DOHH2 (cell line): ENCODE measurements around the gene IER2.

Source experiments
- H3F3A ChIP-seq: fragments of 200-600 bp; sonication (generic), shearing (Covaris generic); 2 replicates; pipeline ENCODE4 v1.6.0; 2016; ENCODE audit warnings: antibody characterized with exemption, mild to moderate bottlenecking; ENCODE audit not compliant: control insufficient read depth, insufficient read depth
- H3K27ac ChIP-seq: fragments of 200-600 bp; sonication (generic); 2 replicates; pipeline ENCODE4 v1.5.1; 2014; ENCODE audit warnings: low read depth, mild to moderate bottlenecking, low read length, moderate library complexity
- H3K27me3 ChIP-seq: fragments of 200-600 bp; sonication (generic); 2 replicates; pipeline ENCODE4 v1.6.1; 2014; ENCODE audit warnings: mild to moderate bottlenecking, low read length, mixed read lengths; ENCODE audit not compliant: control insufficient read depth
- H3K36me3 ChIP-seq: fragments of 200-600 bp; sonication (generic); 2 replicates; pipeline ENCODE4 v1.6.1; 2014; ENCODE audit warnings: mild to moderate bottlenecking, low read length, moderate library complexity, mixed read lengths; ENCODE audit not compliant: control insufficient read depth
- H3K4me1 ChIP-seq: fragments of 200-600 bp; sonication (generic); 2 replicates; pipeline ENCODE4 v1.6.1; 2014; ENCODE audit warnings: mild to moderate bottlenecking, low read length, mixed read lengths; ENCODE audit not compliant: control insufficient read depth
- H3K4me2 ChIP-seq: fragments of 200-600 bp; sonication (generic); 2 replicates; pipeline ENCODE4 v1.6.0; 2014; ENCODE audit warnings: mild to moderate bottlenecking, low read length, moderate library complexity
- H3K4me3 ChIP-seq: fragments of 200-600 bp; sonication (generic); 2 replicates; pipeline ENCODE4 v1.5.1; 2014; ENCODE audit warnings: mild to moderate bottlenecking, low read length, mixed read lengths
- H3K79me2 ChIP-seq: fragments of 200-600 bp; sonication (generic); 2 replicates; pipeline ENCODE4 v1.6.1; 2014; ENCODE audit warnings: mild to moderate bottlenecking, low read length, mixed read lengths; ENCODE audit not compliant: control insufficient read depth
- H3K9me2 ChIP-seq: fragments of 200-600 bp; sonication (generic); replicated peaks from 2 replicates; pipeline ENCODE4 v1.6.1; 2014; ENCODE audit warnings: mild to moderate bottlenecking, low read length, mixed read lengths; ENCODE audit not compliant: control insufficient read depth
- H3K9me3 ChIP-seq: fragments of 200-600 bp; sonication (generic); 2 replicates; pipeline ENCODE4 v1.6.1; 2014; ENCODE audit warnings: antibody characterized with exemption, low read length, mixed read lengths; ENCODE audit not compliant: control insufficient read depth, insufficient read depth
- H4K20me1 ChIP-seq: fragments of 200-600 bp; sonication (generic); 2 replicates; pipeline ENCODE4 v1.6.0; 2014; ENCODE audit warnings: low read depth, mild to moderate bottlenecking, antibody characterized with exemption, low read length, moderate library complexity; ENCODE audit not compliant: control insufficient read depth, insufficient read depth
- EZH2phosphoT487 ChIP-seq: fragments of 200-600 bp; sonication (generic); IDR thresholded peaks from 2 replicates; pipeline ENCODE4 v1.6.1; 2017; ENCODE audit warnings: borderline replicate concordance, mild to moderate bottlenecking, antibody characterized with exemption, low read length, moderate library complexity, mixed read lengths
- TF ChIP-seq, protein P1 (sequence below): fragments of 200-600 bp; sonication (generic); IDR thresholded peaks from one replicate; pipeline ENCODE4 v1.5.1; 2014; ENCODE audit warnings: antibody characterized with exemption, mild to moderate bottlenecking, low read depth, low read length; ENCODE audit not compliant: poor library complexity, severe bottlenecking

The IER2 gene

DNA sequence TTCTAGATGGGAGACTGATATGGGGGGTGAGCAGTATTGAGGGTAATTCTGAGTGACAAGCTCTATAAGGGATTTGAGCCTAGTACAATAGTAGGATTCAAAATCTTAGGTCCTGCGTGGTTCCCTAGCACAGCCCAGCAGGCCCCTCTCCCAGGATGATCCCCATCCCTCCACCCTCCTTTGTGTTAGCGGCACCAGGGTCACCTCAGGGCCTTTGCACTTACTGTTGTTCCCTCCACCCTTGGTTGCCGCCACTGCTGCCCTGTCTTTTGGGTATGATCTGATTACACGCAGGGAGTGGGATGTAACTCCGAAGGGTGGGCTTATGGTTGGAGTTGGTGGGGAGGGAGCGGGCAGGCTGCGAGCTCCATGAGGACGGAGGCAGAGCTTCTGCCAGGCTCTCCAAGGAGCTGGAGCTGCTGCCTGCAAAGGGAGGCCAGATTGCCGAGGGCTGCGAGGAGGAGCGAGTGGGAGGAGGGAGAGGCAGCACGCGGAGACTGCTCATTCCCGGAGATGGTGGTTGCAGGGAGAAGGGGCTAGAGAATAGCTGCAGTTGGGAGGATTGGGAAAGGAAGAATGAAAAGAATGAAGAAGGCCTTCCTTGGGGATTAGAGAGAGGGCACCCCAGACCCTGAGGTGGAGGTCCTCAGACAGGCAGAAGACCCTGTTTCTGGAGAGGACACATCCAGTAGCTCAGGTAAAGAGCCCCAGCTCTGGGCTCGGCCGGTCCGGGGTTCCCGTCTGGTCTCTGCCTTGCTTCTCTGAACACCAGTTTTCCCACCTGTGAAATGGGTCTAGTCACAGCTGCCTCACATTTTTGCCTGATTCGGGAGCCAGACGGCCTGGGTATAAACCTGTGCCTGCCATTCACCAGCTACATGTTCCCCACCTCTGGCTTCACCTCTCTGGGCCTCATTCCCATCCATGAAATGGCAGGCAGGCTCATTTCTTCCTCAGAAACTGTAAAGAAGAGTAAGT, 26.9 kb upstream of the IER2 start:
- H3K4me1 ChIP-seq = peaks cover 16% of the 10 kb centered on the region

DNA sequence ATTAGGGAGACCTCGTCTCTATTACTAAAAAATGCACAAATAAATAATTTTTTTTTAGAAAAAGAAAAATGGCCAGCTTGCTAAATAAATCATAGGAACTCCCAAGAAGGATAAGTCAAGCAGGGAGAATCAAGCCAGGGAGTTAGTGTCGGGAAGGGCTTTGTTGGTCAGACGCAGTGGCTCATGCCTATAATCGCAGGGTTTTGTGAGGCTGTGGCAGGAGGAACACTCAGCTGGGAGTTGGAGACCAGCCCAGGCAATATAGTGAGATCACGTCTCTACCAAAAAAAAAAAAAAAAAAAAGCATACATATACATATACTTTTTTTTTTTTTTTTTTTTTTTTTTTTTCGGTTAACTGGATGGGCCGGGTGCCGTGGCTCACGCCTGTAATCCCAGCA, 23.2 kb upstream of the IER2 start:
- Histone ChIP-seq H3K4me2 (no peak overlapping the region), H4K20me1 (peaks cover 18% of the 10 kb centered on the region), H3F3A (no peaks in the 10 kb centered on the region), H3K27me3 (no peaks in the 10 kb centered on the region), H3K4me1 (no peaks in the 10 kb centered on the region), H3K36me3 (peaks cover 24% of the 10 kb centered on the region), H3K9me2 (no peaks in the 10 kb centered on the region), H3K9me3 (no peaks in the 10 kb centered on the region), H3K27ac (no peak overlapping the region), H3K4me3 (no peak overlapping the region), H3K79me2 (peaks cover 96% of the 10 kb centered on the region)
- TF ChIP-seq, protein P1, sequence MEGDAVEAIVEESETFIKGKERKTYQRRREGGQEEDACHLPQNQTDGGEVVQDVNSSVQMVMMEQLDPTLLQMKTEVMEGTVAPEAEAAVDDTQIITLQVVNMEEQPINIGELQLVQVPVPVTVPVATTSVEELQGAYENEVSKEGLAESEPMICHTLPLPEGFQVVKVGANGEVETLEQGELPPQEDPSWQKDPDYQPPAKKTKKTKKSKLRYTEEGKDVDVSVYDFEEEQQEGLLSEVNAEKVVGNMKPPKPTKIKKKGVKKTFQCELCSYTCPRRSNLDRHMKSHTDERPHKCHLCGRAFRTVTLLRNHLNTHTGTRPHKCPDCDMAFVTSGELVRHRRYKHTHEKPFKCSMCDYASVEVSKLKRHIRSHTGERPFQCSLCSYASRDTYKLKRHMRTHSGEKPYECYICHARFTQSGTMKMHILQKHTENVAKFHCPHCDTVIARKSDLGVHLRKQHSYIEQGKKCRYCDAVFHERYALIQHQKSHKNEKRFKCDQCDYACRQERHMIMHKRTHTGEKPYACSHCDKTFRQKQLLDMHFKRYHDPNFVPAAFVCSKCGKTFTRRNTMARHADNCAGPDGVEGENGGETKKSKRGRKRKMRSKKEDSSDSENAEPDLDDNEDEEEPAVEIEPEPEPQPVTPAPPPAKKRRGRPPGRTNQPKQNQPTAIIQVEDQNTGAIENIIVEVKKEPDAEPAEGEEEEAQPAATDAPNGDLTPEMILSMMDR = no peak
- no peak for TF ChIP-seq EZH2phosphoT487

More for the DNA sequence above, 26.9 kb upstream of the IER2 start:
- TF ChIP-seq EZH2phosphoT487 = no peak
- TF ChIP-seq, protein P1 = no peak
- Histone ChIP-seq H3K9me3 (no peaks in the 10 kb centered on the region), H3K79me2 (peaks cover 97% of the 10 kb centered on the region), H3K9me2 (no peaks in the 10 kb centered on the region), H3K36me3 (peaks cover 46% of the 10 kb centered on the region), H3K4me2 (no peak overlapping the region), H3F3A (no peaks in the 10 kb centered on the region), H3K4me3 (no peak overlapping the region), H3K27ac (no peak overlapping the region), H4K20me1 (peaks cover 26% of the 10 kb centered on the region), H3K27me3 (no peaks in the 10 kb centered on the region)

DNA sequence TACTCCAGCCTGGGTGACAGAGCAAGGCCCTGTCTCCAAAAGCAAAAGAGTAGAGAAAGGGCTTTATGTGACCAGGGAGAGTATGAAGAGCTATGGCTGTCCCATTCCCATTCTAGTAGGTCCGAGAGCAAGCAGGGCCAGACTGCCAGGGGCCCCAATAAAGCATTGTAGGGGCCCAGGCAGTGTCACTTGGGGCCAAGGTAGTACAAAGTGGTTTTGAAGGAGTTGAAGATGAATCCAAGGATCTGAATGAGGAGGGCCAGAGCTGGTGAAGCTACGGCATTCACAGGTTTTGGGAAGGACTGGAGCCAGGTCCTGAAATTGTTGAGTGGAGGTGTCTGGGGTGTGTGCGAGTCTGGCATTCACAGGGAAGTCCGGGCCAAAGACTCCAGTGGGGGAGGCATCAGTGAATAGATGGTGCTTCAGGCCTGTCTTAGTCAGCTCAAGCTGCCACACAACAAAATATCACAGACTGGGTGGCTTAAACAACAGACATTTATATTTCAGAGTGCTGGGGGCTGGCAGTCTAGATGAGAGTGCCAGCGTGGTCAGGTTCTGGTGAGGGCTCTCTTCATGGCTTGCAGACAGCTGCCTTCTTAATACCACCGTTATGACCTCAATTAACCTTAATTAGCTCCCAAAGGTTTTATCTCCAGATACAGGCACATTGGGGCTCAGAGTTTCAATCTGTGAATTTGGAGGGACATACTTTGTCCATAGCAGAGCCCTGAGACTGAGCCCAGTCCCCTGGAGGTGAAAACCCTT, 22.2 kb upstream of the IER2 start:
- Histone ChIP-seq H4K20me1 (peaks cover 13% of the 10 kb centered on the region), H3K27me3 (no peaks in the 10 kb centered on the region), H3F3A (no peaks in the 10 kb centered on the region), H3K79me2 (peaks cover 96% of the 10 kb centered on the region), H3K4me3 (no peak overlapping the region), H3K4me1 (no peaks in the 10 kb centered on the region), H3K27ac (no peak overlapping the region), H3K9me2 (no peaks in the 10 kb centered on the region), H3K4me2 (no peak overlapping the region), H3K36me3 (peaks cover 26% of the 10 kb centered on the region), H3K9me3 (no peaks in the 10 kb centered on the region)
- TF ChIP-seq, protein P1 = no peak
- TF ChIP-seq EZH2phosphoT487 = no peak
